HG03521 (cell line): ENCODE results near the gene STEAP2.

ENCODE experiments used
- ATAC-seq: cut with Tn5 transposase; IDR thresholded peaks from one replicate; pipeline ENCODE4 v1.9.1; 2021; ENCODE audit warnings: mild to moderate bottlenecking, moderate library complexity; ENCODE audit not compliant: unreplicated experiment

The STEAP2 gene

DNA sequence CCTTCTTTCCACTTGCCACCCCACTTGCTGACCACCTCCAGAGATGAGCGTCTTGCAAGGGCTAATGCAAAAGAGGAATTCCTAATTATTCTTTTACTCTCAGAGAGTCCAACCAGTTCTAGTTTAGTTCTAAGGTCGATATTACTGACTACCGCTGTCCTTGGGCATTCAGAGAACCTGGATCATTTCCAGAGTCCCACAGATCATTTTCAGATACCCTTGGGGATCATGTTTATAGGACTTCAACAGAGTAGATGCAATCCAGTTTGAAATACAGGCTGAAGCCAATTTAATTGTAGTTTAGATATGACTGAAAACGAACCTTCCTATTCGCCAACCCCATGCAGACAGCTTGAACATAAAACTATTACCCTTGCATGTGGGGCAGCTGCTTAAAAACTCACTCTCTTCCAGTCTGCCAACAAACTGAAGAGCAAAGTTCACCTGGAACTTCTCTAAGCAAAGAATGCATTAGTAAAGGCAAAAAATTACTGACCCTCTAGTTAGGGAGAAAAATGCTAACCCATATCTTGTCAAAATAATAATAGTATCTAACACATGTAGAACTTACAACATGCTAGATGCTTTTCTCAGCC lies 55.8 kb downstream of the STEAP2 start:
- no peak for ATAC-seq

DNA sequence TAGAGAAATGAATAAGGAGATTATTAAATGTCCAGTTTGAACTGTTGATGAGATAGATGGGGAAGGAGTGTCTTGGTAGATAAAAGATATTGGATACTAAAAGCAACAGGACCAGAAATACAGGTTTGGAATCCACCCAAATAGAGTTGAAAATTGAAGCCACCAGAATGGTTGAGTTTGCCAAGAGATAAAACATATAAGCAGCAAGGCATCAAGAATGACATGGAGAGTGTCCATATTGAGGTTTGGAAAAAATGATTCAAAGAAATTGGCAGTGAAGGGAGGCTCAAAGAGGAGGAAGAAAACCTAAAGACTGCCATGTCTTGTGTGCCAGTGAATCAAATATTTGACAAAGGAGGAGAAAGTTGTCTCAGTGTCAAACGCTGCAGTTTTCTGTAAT lies 57.6 kb downstream of the STEAP2 start:
- no peak for ATAC-seq

DNA sequence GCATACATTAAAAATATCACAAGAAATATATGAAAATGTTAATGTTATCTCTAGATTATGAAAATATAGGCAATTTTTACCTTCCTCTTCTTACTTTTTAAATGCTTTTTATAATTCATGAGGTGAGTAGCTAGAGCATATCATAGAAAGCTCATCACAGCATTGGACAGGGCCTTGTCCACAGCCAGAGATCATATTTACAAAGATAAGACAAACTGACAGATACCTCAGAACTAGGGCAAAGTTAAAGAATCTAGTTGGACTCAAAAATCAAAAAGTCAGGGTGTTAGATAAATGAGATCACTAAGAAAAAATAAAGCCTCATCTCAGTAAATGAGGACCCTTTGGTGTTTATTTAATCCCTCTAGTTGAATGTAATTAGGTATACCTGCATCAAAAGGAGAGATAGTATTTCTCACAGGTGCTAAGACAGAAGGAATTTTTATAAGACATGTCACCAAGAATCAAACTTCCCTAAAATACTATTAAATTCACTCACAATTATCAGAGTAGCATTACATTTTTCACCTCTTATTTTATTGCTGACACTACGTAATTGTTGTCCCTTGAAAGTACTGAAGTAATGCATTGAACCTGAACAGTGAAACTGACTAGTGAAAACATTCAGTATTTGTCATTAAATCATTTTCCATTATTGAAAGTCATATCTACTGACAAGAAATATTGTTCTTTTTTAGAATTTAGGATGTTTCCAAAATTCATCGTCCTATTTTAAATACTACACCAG lies 59.1 kb downstream of the STEAP2 start:
- no peak for ATAC-seq

DNA sequence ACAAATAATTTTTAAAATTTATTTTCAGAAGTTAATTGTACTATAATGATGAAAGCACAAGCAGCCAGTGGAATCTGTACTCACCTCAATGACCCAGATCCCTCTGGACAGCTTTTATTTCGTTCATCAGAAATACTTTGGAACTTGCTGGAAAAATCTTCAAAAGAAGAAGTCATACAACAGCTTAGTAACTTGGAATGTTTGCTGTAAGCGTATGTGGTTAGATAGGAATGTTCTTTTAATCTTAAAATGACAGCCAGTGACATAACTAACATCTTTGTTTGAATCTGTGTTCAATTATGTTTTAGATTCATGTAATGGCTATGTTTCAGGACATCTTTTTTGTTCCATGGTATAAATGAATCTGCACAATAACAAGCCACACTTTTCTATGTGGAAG lies 60.2 kb downstream of the STEAP2 start:
- ATAC-seq = no peak

- ATAC-seq = no peak
These were observed 60.7 kb downstream of the STEAP2 start for GRCh38 chr7:90272242-90272641.

DNA sequence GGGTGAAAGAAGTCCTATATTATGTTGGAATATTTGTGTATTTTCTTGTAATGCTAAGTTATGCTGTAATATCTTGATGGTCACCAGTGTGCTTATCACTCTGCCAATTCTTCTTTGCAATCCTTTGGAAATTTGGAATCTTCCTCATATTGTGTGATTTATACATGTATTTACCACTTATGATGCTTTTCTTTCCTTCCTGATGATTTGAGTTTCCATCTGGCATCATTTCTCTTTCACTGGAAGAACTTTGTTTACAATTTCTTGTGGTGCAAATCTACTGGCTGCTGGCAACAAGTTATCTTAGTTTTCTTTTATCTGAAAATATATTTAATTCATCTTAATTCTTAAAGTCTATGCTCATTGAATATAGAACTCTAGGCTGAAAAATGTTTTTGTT lies 62.6 kb downstream of the STEAP2 start:
- ATAC-seq = no peak

DNA sequence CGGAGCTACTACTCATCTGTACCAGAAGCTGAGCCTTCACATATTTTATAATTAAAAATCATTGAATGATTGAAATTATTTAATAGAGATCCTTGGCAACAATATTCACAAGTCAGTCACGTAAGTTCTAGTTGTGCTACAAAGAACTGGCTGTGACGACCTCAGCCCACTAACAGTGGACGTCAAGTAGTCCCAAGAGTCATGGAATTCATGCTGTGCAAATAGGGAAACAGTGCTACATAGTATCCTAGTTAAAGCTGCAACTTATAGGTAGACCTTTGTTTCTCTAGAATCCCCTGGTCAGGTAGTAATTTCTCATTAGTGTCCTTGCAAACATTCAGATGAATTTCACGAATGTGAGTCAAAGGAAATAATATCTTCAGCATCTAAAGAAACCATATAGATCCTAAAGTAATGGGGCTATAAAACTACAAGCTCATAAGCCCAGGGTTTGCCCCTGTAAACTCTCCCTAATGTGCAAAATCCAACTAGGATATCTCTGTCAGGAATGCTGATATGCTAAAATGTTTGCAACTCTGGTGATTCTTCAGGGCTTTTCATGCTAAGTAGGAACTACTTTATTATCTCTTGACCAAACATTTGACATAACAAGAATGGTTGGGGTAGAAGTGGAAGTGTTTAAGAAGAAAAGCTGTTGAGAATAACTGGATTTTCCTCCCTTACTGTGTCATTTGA lies 64.6 kb downstream of the STEAP2 start:
- ATAC-seq = no peak
